ENCODE measurements around the gene TMEM123. TPM values are rescaled to one million over a fixed set of nuclear protein-coding genes. Genes with fewer than 3 reads are reported as not detected.

Gene TMEM123
- total RNA-seq, 1 donor from 2014 or later, result 156 TPM

DNA sequence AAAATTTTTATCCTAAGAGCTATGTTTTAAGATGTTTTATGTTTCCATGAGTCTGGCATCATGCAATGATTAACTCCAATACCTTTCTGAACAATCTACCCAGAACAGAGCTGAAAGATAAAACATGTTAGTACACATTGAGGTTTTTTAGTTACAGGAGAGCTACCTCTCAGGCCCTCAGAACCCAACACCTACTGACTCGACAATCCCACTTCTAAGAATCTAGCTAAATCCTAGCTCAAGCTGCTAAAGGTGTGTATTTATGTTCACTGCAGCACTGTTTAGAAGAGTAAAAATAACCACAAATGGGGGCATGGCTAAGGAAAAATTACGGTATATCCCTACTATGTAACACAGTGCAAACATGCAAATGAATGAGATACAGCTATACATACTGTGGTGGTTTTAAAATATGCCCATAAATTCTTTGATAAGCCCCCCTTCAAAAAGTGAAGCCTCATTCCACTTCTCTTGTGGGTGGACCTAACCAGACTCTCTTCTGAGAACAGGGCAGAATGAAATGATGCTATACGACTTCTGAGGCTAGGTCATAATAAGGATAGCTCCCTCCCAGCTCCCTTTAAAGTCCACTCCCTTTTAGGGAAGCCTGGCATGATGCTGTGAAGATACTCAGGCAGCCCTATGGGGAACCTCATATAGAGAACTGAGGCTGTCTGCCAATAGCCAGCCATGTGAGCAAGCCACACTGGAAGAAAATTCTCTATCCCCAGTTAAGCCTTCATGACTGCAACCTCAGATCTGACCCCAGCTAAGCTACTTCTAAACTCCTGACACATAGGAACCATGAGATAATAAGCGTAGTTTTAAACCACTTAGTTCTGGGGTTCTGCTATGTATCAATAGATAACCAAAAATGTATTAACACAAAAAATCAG is 29.5 kb downstream of the TMEM123 start:
- no peaks in the 10 kb centered on the region for H3K36me3 ChIP-seq
- DNase-seq (ENCODE audit: extremely low spot score in 2 of 2), result no peak
- peaks cover 5% of the 10 kb centered on the region for H3K4me1 ChIP-seq
- no peak overlapping the region for H3K27ac ChIP-seq
- H3K27me3 ChIP-seq, result no peaks in the 10 kb centered on the region
- no peak for TF ChIP-seq POLR2AphosphoS5 (IDR thresholded peaks at IDR 0.05; ENCODE audit: insufficient read depth in 1 of 2, low read depth in 1 of 2)
- TF ChIP-seq, protein P1, sequence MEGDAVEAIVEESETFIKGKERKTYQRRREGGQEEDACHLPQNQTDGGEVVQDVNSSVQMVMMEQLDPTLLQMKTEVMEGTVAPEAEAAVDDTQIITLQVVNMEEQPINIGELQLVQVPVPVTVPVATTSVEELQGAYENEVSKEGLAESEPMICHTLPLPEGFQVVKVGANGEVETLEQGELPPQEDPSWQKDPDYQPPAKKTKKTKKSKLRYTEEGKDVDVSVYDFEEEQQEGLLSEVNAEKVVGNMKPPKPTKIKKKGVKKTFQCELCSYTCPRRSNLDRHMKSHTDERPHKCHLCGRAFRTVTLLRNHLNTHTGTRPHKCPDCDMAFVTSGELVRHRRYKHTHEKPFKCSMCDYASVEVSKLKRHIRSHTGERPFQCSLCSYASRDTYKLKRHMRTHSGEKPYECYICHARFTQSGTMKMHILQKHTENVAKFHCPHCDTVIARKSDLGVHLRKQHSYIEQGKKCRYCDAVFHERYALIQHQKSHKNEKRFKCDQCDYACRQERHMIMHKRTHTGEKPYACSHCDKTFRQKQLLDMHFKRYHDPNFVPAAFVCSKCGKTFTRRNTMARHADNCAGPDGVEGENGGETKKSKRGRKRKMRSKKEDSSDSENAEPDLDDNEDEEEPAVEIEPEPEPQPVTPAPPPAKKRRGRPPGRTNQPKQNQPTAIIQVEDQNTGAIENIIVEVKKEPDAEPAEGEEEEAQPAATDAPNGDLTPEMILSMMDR (IDR thresholded peaks at IDR 0.05), result no peak
- TF ChIP-seq POLR2A (IDR thresholded peaks at IDR 0.05), result no peak
- H3K9me3 ChIP-seq, result no peaks in the 10 kb centered on the region
- H3K4me3 ChIP-seq, result no peak overlapping the region
- intact Hi-C loops (cut with DNase I), result no loop called here

DNA sequence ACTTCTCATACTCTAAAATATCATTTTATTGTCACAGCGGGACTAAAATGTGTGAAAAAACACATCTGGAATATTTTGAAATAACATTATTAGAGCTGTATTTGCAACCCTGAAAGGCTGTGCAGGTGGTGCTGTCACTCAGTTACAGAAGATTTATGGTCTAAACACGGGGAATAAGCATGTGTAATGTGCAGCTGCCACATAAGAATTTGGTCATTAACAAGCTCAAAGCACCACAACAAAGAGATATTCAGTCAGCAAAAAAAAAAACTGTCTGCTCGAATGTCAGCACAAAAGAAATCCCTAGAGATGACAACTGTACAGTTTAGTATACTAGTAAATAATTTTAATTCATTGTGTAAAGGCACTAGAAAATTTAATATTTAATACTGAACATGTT is 31.3 kb downstream of the TMEM123 start:
- Histone ChIP-seq H3K4me1 (peaks cover 5% of the 10 kb centered on the region), H3K27ac (no peak overlapping the region), H3K27me3 (no peaks in the 10 kb centered on the region), H3K9me3 (no peaks in the 10 kb centered on the region), H3K4me3 (no peak overlapping the region), H3K36me3 (no peaks in the 10 kb centered on the region)
- DNase-seq (ENCODE audit: extremely low spot score in 2 of 2), result no peak
- intact Hi-C loops (cut with DNase I), result no loop called here
- TF ChIP-seq POLR2AphosphoS5 (IDR thresholded peaks at IDR 0.05; ENCODE audit: insufficient read depth in 1 of 2, low read depth in 1 of 2) (no peak), POLR2A (IDR thresholded peaks at IDR 0.05) (no peak)
- TF ChIP-seq, protein P1 (IDR thresholded peaks at IDR 0.05), result no peak

DNA sequence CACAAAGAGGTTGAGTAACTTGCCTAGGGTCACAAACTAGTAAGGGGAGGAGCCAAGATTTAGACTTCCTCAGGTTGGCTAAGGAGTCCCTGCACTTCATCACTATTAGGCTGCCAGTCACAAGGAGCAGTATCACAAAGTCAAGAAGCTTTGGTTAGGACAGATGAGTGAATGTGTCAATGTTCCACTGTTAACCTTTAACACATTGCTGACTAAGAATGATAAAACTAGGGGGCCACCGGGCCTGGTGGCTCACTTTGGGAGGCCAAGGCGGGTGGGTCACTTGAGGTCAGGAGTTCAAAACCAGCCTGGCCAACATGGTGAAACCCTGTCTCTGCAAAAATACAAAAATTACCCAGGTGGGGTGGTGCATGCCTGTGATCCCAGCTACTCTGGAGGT is 32.0 kb downstream of the TMEM123 start:
- Histone ChIP-seq H3K9me3 (no peaks in the 10 kb centered on the region), H3K27ac (no peak overlapping the region), H3K4me3 (no peak overlapping the region), H3K36me3 (no peaks in the 10 kb centered on the region), H3K4me1 (no peaks in the 10 kb centered on the region), H3K27me3 (no peaks in the 10 kb centered on the region)
- TF ChIP-seq, protein P1 (IDR thresholded peaks at IDR 0.05), result no peak
- TF ChIP-seq POLR2A (IDR thresholded peaks at IDR 0.05) (no peak), POLR2AphosphoS5 (IDR thresholded peaks at IDR 0.05; ENCODE audit: insufficient read depth in 1 of 2, low read depth in 1 of 2) (no peak)
- DNase-seq (ENCODE audit: extremely low spot score in 2 of 2), result no peak
- intact Hi-C loops (cut with DNase I), result no loop called here

DNA sequence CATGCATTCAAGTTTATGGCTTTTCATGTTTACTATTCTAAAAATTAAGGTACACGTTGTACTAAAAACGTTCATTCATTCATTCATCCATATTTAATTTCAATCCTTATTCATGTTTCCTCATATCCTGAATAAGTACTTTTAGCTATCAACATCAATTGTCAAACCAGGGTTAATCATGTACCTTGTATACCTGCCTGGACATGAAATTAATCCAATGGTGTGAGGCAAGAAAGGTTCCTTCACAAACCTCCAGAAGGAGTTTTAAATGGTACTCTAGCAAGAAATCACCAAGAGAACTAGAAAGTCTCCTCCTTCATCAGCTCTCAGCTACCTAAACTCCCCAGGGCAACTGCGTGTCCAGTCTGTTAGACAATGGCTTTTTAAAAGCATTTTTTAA is 33.4 kb downstream of the TMEM123 start:
- Histone ChIP-seq H3K4me1 (no peaks in the 10 kb centered on the region), H3K27ac (no peak overlapping the region), H3K4me3 (no peak overlapping the region), H3K9me3 (no peaks in the 10 kb centered on the region), H3K36me3 (no peaks in the 10 kb centered on the region), H3K27me3 (no peaks in the 10 kb centered on the region)
- TF ChIP-seq POLR2A (IDR thresholded peaks at IDR 0.05), result no peak
- TF ChIP-seq, protein P1 (IDR thresholded peaks at IDR 0.05), result no peak
- TF ChIP-seq POLR2AphosphoS5 (IDR thresholded peaks at IDR 0.05; ENCODE audit: insufficient read depth in 1 of 2, low read depth in 1 of 2), result no peak
- no peak for DNase-seq (ENCODE audit: extremely low spot score in 2 of 2)
- intact Hi-C loops (cut with DNase I), result no loop called here

DNA sequence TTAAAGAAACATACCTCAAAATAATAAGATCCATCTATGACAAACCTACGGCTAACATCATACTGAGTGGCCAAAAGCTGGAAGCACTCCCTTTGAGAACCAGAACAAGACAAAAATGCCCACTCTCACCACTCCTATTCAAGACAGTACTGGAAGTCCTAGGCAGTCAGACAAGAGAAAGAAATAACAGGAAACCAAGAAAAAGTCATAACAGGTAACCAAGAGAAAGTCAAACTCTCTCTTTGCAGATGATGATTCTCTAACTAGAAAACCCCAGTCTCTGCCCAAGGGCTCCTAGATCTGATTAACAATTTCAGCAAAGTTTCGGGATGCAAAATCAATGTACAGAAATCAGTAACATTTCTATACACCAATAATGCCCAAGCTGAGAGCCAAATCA is 35.6 kb downstream of the TMEM123 start:
- no peak for TF ChIP-seq POLR2A (IDR thresholded peaks at IDR 0.05)
- TF ChIP-seq POLR2AphosphoS5 (IDR thresholded peaks at IDR 0.05; ENCODE audit: insufficient read depth in 1 of 2, low read depth in 1 of 2), result no peak
- TF ChIP-seq, protein P1 (IDR thresholded peaks at IDR 0.05), result no peak

More for the DNA sequence above, 35.6 kb downstream of the TMEM123 start:
- no peak for DNase-seq (ENCODE audit: extremely low spot score in 2 of 2)
- H3K4me3 ChIP-seq, result no peak overlapping the region
- no peaks in the 10 kb centered on the region for H3K36me3 ChIP-seq
- intact Hi-C loops (cut with DNase I), result no loop called here
- H3K4me1 ChIP-seq, result no peaks in the 10 kb centered on the region
- no peak overlapping the region for H3K27ac ChIP-seq
- H3K27me3 ChIP-seq, result no peaks in the 10 kb centered on the region
- H3K9me3 ChIP-seq, result no peaks in the 10 kb centered on the region
